DND-41 (cell line): Measurements from ENCODE around the gene TFF2.

ENCODE experiments used
- ATAC-seq: fragments of 200-7000 bp; cut with Tn5 transposase; 3 replicates; pipeline ENCODE4 v1.9.1; 2021; ENCODE audit warnings: low read depth; ENCODE audit not compliant: insufficient read depth
- DNase-seq: peaks from one replicate; pipeline ENCODE4 v3.0.0-alpha.2; 2020
- H2AFZ ChIP-seq: 2 replicates; pipeline ENCODE4 v1.6.0; 2012; ENCODE audit warnings: low read depth, low read length
- H3K27ac ChIP-seq: 2 replicates; pipeline ENCODE4 v1.5.1; 2012; ENCODE audit warnings: low read length, inconsistent platforms
- H3K27me3 ChIP-seq: fragments of 200-600 bp; sonication (generic); 2 replicates; pipeline ENCODE4 v1.6.0; 2012; ENCODE audit warnings: low read length, mild to moderate bottlenecking, inconsistent platforms; ENCODE audit not compliant: insufficient read depth, poor library complexity
- H3K36me3 ChIP-seq: 2 replicates; pipeline ENCODE4 v1.5.1; 2012; ENCODE audit warnings: low read length, inconsistent platforms; ENCODE audit not compliant: insufficient read depth
- H3K4me1 ChIP-seq: 2 replicates; pipeline ENCODE4 v1.5.1; 2012; ENCODE audit warnings: mild to moderate bottlenecking, low read length; ENCODE audit not compliant: insufficient read depth
- H3K4me2 ChIP-seq: 2 replicates; pipeline ENCODE4 v1.6.0; 2012; ENCODE audit warnings: mild to moderate bottlenecking, moderate library complexity, low read length, inconsistent platforms; ENCODE audit not compliant: insufficient read depth
- H3K4me3 ChIP-seq, 2 experiments: fragments of 200-600 bp in 1 of 2; shearing (Covaris generic) in 1 of 2; 2 replicates each; pipeline ENCODE4 v1.5.1; 2012 to 2016; ENCODE audit warnings: inconsistent platforms in 2 of 2, low read length in 2 of 2, mild to moderate bottlenecking in 2 of 2, low read depth in 1 of 2, moderate library complexity in 1 of 2
- H3K79me2 ChIP-seq: 2 replicates; pipeline ENCODE4 v1.6.0; 2012; ENCODE audit warnings: low read length, inconsistent platforms; ENCODE audit not compliant: insufficient read depth
- H3K9ac ChIP-seq: 2 replicates; pipeline ENCODE4 v1.6.0; 2012; ENCODE audit warnings: low read depth, mild to moderate bottlenecking, inconsistent platforms, low read length, moderate library complexity
- H3K9me3 ChIP-seq: 2 replicates; pipeline ENCODE4 v1.5.1; 2012; ENCODE audit warnings: low read length, moderate library complexity, mild to moderate bottlenecking, inconsistent platforms; ENCODE audit not compliant: insufficient read depth, severe bottlenecking
- H4K20me1 ChIP-seq: 2 replicates; pipeline ENCODE4 v1.6.0; 2012; ENCODE audit warnings: low read length; ENCODE audit not compliant: insufficient read depth
- EZH2 ChIP-seq: IDR thresholded peaks from 3 replicates; pipeline ENCODE4 v1.6.1; 2012; ENCODE audit warnings: borderline replicate concordance, low read depth, mild to moderate bottlenecking, moderate library complexity, low read length, inconsistent platforms; ENCODE audit not compliant: severe bottlenecking
- TF ChIP-seq, protein P1 (sequence below): IDR thresholded peaks from 2 replicates; pipeline ENCODE4 v1.5.1; 2012; ENCODE audit warnings: borderline replicate concordance, low read length, moderate library complexity, mild to moderate bottlenecking; ENCODE audit not compliant: poor library complexity, severe bottlenecking; ENCODE audit errors: extremely low read depth

TFF2 gene

DNA sequence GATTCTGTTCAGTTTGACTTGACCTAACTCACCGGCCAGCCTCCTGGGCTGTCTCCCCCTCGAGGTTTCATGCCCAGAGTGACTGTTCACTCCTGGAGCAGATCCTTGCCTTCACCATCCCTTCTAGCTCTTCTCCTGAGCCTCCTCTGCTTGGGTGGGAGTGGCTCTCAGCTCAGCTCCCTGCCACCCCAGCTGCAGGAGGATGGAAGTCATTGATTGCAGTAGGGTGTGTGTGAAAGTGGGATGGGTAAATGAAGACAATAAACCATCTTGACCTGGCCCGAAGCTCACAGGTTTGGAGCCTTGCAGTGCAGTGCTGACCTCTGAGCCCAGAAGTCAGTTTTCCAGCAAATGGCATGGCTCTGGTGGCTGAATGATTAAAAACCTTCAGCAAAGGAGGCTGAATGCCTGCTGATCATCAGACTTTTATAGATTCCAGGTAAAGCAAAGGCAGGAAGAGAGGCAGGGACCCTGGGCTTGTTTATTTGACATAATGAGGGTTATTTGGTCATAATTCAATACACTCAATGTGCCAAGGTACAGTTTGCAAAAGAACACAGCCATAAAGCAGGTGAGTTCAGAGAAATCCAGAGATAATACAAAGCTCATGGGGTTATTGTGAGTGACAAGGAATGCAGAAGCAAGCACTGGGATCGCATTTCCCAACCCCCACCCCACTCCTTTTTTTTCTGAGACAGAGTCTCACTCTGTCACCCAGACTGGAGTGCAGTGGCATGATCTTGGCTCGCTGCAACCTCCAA is 18.1 kb downstream of the TFF2 start:
- H3K9me3 ChIP-seq: peaks cover 10% of the 10 kb centered on the region
- DNase-seq: no peak
- TF ChIP-seq, protein P1, sequence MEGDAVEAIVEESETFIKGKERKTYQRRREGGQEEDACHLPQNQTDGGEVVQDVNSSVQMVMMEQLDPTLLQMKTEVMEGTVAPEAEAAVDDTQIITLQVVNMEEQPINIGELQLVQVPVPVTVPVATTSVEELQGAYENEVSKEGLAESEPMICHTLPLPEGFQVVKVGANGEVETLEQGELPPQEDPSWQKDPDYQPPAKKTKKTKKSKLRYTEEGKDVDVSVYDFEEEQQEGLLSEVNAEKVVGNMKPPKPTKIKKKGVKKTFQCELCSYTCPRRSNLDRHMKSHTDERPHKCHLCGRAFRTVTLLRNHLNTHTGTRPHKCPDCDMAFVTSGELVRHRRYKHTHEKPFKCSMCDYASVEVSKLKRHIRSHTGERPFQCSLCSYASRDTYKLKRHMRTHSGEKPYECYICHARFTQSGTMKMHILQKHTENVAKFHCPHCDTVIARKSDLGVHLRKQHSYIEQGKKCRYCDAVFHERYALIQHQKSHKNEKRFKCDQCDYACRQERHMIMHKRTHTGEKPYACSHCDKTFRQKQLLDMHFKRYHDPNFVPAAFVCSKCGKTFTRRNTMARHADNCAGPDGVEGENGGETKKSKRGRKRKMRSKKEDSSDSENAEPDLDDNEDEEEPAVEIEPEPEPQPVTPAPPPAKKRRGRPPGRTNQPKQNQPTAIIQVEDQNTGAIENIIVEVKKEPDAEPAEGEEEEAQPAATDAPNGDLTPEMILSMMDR: no peak
- TF ChIP-seq EZH2: no peak

DNA sequence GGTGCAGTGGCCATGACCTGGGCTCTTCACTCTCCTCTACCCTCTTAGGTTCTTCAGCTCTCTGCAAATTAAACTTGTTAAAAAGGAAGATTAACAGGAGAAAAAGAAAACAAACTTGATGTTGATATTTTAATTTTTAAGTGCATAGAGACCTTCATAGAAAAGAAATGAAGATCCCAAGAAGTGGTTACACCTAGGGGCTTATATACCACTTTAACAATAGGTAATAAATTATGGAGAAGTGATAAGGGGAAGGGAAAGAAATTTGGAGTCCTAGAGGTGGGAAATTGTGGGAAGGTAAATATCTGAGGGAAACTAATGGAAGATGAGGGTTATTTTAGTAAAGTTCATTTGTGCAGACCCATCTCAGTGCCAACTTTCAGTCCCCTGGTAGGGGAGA is 19.1 kb downstream of the TFF2 start:
- TF ChIP-seq, protein P1: no peak
- no peak for TF ChIP-seq EZH2
- Histone ChIP-seq H2AFZ (no peak overlapping the region), H4K20me1 (no peaks in the 10 kb centered on the region), H3K4me2 (no peak overlapping the region), H3K27me3 (no peaks in the 10 kb centered on the region), H3K4me1 (no peaks in the 10 kb centered on the region), H3K4me3 (no peak overlapping the region), H3K36me3 (no peaks in the 10 kb centered on the region), H3K27ac (no peak overlapping the region), H3K9me3 (peaks cover 10% of the 10 kb centered on the region), H3K79me2 (no peaks in the 10 kb centered on the region), H3K9ac (no peak overlapping the region)
- DNase-seq (no peak), ATAC-seq (no peak)

More for the DNA sequence above, 18.1 kb downstream of the TFF2 start:
- no peaks in the 10 kb centered on the region for H4K20me1 ChIP-seq
- H3K4me3 ChIP-seq: no peak overlapping the region
- ATAC-seq: no peak
- H3K79me2 ChIP-seq: no peaks in the 10 kb centered on the region
- no peaks in the 10 kb centered on the region for H3K4me1 ChIP-seq
- no peak overlapping the region for H3K9ac ChIP-seq
- no peaks in the 10 kb centered on the region for H3K27me3 ChIP-seq
- H3K36me3 ChIP-seq: no peaks in the 10 kb centered on the region
- H3K27ac ChIP-seq: no peak overlapping the region
- H3K4me2 ChIP-seq: no peak overlapping the region
- no peak overlapping the region for H2AFZ ChIP-seq

DNA sequence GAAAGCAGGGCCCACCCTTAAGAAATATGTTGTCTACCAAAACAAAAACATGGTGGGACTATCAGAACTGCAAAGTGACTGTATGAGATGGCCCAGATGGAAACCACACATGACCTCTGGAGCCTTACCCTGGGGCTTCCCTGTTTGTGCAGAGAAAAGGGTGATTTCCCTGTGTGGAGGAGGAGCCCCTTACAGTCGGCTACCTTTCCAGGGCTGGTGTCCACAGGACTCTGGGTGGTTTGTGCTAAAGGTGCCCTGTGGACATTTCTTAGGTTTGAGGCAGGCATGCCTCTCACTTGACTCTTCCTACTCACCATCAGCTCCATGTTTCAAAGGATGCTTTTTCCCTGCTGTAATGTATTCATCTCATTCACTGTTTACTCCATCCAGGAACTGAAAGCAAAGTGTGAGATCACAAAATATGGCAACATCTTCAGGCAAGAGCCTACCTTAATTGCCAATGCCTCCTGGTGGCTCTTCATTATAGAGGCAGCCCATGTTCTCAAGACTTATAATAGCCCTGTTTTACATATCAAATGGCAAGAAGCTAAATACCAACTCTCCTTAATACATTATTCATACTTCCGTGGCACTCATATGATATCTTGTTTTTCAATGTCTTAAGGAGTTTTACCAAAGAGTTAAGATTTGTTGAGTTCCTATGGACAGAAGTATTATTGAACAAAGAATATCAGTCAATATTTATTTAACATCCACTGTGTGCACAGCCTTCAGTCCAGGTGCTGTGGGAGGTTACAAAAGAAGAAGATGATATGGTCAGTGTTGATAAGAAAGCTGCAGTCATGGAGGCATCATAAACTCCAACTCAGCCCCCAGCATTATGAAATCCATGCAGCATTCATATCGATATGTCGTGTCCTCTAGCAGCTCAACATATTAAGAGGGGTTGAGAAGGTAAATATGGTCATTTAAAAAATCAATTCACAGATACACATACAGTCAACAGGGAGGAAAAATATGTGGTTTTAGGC is 20.1 kb downstream of the TFF2 start:
- DNase-seq: no peak
- no peaks in the 10 kb centered on the region for H3K27me3 ChIP-seq
- H3K36me3 ChIP-seq: no peaks in the 10 kb centered on the region
- no peak overlapping the region for H3K27ac ChIP-seq
- no peak for ATAC-seq
- H3K4me1 ChIP-seq: no peaks in the 10 kb centered on the region
- no peak overlapping the region for H3K4me3 ChIP-seq
- no peak for TF ChIP-seq EZH2
- TF ChIP-seq, protein P1: no peak
- peaks cover 10% of the 10 kb centered on the region for H3K9me3 ChIP-seq
- H3K4me2 ChIP-seq: no peak overlapping the region
- no peak overlapping the region for H3K9ac ChIP-seq
- no peaks in the 10 kb centered on the region for H4K20me1 ChIP-seq
- no peaks in the 10 kb centered on the region for H3K79me2 ChIP-seq
- no peak overlapping the region for H2AFZ ChIP-seq
